ENCODE measurements around the gene PLBD1. TPM values are rescaled to one million over a fixed set of nuclear protein-coding genes. Genes with fewer than 3 reads are reported as not detected.

Gene PLBD1
- total RNA-seq, 1 donor from 2014 or later = 85.4 TPM

GRCh38 chr12:14505626-14506596 is 61.8 kb downstream of the PLBD1 start:
- DNase-seq (ENCODE audit: low spot score) = no peak

- no peak for DNase-seq (ENCODE audit: low spot score)
Measured at GRCh38 chr12:14495326-14495725, 72.4 kb downstream of the PLBD1 start.

- DNase-seq (ENCODE audit: low spot score) = no peak
Measured at GRCh38 chr12:14482886-14483285, 84.8 kb downstream of the PLBD1 start.

- DNase-seq (ENCODE audit: low spot score) = no peak
Measured at GRCh38 chr12:14482361-14482760, 85.3 kb downstream of the PLBD1 start.

- no peak for DNase-seq (ENCODE audit: low spot score)
Measured at GRCh38 chr12:14481201-14481600, 86.5 kb downstream of the PLBD1 start.

GRCh38 chr12:14479004-14479403 is 88.7 kb downstream of the PLBD1 start:
- DNase-seq (ENCODE audit: low spot score) = no peak

- no peak for DNase-seq (ENCODE audit: low spot score)
Measured at GRCh38 chr12:14473707-14474287, 93.9 kb downstream of the PLBD1 start.

- no peak for DNase-seq (ENCODE audit: low spot score)
Measured at GRCh38 chr12:14471497-14471896, 96.2 kb downstream of the PLBD1 start.

GRCh38 chr12:14460212-14460841 is 107.4 kb downstream of the PLBD1 start:
- no peak for DNase-seq (ENCODE audit: low spot score)

- no peak for DNase-seq (ENCODE audit: low spot score)
Measured at GRCh38 chr12:14454098-14454907, 113.4 kb downstream of the PLBD1 start.

Other genes with a start within 250 kb of the PLBD1 start
- gene ATF7IP, start 202.2 kb downstream of the PLBD1 start, total RNA-seq = 124 TPM
- not detected for gene GUCY2C, start 128.7 kb upstream of the PLBD1 start, total RNA-seq
- gene WBP11, start 235.6 kb upstream of the PLBD1 start, total RNA-seq = 54.0 TPM
- gene C12orf60, start 235.8 kb upstream of the PLBD1 start, total RNA-seq = 0.99 TPM
- gene SMCO3, start 246.3 kb upstream of the PLBD1 start, total RNA-seq = not detected

Data from ureter (tissue), 1 donor.